KOPT-K1 (cell line): Measurements from ENCODE around the gene BIRC2.
"Not testable (repeated sequence)": the region's sequence is repeated elsewhere in the genome, so short reads cannot be mapped to it uniquely, and the experiment has no call there.

ENCODE experiments used
- H3K27ac ChIP-seq: fragments of 200-600 bp; sonication (generic); 2 replicates; pipeline ENCODE4 v1.5.1; 2016; ENCODE audit warnings: antibody characterized with exemption, mild to moderate bottlenecking, low read depth, low read length; ENCODE audit not compliant: poor library complexity, severe bottlenecking
- H3K36me3 ChIP-seq: fragments of 200-600 bp; sonication (generic); 2 replicates; pipeline ENCODE4 v1.5.1; 2017; ENCODE audit warnings: antibody characterized with exemption, mild to moderate bottlenecking, low read length, moderate library complexity; ENCODE audit not compliant: insufficient read depth
- H3K9me3 ChIP-seq: fragments of 200-600 bp; sonication (generic); 2 replicates; pipeline ENCODE4 v1.5.1; 2017; ENCODE audit warnings: antibody characterized with exemption, low read length, mild to moderate bottlenecking; ENCODE audit not compliant: insufficient read depth, poor library complexity, severe bottlenecking

BIRC2 gene

DNA sequence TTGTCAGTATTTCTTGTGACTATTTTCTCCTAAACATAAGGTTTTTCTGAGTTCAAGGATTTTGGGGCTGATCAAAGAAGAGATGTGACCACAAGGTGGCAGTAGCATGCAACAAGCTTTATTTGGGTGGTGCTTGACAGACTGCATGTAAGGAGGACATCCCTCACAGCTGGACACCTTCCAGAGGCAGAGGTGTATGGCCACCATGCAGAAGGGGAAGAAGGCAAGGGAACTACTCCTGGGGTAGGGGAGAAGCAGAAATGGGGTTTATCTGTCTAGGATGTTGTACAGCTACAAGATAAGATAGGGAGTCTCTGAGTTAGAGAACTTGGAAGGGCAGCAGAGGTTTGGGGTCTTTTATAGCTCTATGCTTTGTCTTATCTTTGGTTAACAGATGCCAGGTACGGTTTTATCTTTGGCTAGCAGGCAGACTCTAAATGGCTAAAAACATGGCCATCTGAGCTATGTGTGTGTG is 5.1 kb upstream of the BIRC2 start:
- H3K27ac ChIP-seq, result no peak overlapping the region

GRCh38 chr11:102343809-102344208 is 3.2 kb upstream of the BIRC2 start:
- Histone ChIP-seq H3K27ac (no peak overlapping the region), H3K36me3 (no peaks in the 10 kb centered on the region), H3K9me3 (no peaks in the 10 kb centered on the region)

More for the DNA sequence above, 5.1 kb upstream of the BIRC2 start:
- H3K36me3 ChIP-seq, result peaks cover 11% of the 10 kb centered on the region
- no peaks in the 10 kb centered on the region for H3K9me3 ChIP-seq

DNA sequence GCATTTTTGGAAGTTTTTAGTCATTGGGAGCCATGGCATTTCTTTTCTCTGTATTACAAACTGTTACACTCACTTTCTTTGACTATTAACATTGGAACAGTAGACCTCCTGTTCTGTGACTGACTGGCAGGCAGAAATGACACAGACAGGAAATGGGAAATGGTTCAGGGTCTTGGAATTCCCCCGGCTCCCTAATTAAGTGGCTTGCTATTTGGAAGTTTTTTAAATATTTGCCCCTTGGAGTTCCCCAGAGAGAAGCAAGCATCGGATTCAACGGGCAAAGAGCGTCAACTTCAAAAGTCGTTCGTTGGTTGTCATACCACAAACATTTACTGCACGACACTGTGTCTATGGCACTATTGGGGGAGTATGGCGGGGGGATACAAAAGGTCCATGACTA is 1.1 kb upstream of the BIRC2 start:
- Histone ChIP-seq H3K9me3 (no peaks in the 10 kb centered on the region), H3K36me3 (peaks cover 14% of the 10 kb centered on the region), H3K27ac (peak overlapping the region; percentile 86)

DNA sequence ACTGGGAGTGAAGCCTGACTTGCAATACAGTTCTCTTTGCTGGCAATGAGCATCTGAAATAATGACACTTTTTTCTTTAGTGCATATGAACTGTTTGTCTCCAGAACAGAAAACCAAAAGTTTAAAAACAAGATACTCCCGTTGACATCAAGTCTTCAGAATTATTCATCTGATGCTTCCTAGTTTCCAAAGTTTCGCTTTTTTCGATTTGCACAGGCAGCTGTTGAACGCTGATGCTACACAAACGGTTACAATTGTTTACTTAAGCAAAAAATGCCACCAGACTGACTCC is 612 bp upstream of the BIRC2 start:
- H3K27ac ChIP-seq, result peak overlapping the region; percentile 86
- H3K36me3 ChIP-seq, result peaks cover 19% of the 10 kb centered on the region
- H3K9me3 ChIP-seq, result no peaks in the 10 kb centered on the region

DNA sequence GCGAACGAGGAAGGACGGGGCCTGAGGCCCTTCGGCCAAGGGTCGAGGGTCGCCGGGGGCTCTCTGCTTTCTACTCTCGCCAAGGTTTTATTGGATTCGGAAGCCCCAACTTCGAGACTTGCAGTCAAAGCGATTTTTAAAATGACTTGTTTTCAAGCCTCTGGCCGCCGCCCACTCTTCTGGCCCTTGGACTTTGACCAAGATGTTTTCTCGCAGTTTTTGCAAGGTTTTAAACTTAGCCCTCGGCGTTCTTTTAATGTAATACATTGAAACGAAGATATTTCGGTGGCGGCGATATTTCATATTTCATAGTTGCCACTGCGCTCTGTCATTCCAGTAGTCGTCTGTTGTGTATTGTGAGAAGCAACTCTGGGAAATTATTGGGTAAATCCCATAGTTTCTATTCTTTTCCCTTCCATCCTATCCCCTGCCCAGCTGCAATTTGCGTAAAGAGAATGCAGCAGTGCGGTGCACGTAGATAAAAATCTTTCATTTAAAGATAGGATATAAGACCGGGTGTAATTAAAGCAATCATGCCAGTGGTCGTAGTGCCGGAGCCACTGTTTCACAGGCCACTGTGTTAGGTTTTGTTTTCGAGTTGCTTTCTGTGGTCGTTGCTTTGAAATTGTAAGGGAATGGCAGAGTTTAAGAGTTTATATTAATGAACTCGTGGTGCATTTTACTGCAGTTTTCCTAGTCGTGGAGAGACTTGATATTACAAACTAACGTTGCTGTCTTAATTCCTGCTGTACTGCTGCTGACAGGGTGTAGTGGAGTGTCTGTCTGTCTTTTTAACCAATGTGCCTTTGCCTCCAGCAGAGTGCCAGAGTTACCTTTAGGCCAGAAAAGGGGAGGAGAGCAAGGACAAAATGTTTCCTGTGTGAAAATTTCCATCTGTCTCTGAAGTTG is 702 bp downstream of the BIRC2 start:
- H3K9me3 ChIP-seq, result no peaks in the 10 kb centered on the region
- H3K27ac ChIP-seq, result peak overlapping the region; percentile 86
- peaks cover 19% of the 10 kb centered on the region for H3K36me3 ChIP-seq

DNA sequence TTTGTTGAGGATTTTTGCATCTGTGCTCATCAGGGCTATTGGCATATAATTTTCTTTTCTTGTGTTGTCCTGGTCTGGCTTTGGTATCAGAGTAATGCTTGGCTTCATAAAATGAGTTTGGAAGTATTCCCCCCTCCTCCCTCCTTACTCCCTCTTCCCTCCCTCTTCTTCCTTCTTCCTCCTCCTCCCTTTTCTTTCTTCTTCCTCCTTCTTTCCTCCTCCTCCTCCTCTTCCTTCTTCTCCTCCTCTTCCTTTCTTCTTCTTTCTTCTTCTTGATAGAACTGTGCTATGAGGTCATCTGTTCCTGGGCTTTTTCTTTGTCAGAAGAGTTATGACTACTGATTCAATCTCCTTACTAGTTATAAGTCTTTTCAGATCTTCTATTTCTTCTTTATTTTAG is 10.1 kb downstream of the BIRC2 start:
- Histone ChIP-seq H3K27ac (no peak overlapping the region), H3K36me3 (peaks cover 19% of the 10 kb centered on the region), H3K9me3 (peaks cover 22% of the 10 kb centered on the region)

DNA sequence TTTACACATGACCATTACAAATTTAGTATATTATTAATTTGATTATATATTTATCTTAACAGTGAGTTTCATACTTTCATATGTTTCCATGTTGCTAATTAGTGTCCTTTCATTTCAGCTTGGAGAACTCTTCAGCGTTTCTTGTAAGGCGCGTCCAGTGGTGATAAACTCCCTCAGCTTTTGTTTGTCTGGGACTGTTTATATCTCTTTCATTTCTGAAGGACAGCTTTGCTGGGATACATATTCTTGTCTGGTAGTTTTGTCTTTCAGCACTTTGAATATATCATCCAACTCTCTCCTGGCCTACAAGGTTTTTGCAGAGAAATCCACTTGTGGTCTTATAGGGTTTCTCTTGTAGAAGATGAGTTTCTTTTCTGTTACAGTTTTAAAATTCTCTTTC is 12.4 kb downstream of the BIRC2 start:
- Histone ChIP-seq H3K36me3 (peaks cover 28% of the 10 kb centered on the region), H3K9me3 (peaks cover 22% of the 10 kb centered on the region)

DNA sequence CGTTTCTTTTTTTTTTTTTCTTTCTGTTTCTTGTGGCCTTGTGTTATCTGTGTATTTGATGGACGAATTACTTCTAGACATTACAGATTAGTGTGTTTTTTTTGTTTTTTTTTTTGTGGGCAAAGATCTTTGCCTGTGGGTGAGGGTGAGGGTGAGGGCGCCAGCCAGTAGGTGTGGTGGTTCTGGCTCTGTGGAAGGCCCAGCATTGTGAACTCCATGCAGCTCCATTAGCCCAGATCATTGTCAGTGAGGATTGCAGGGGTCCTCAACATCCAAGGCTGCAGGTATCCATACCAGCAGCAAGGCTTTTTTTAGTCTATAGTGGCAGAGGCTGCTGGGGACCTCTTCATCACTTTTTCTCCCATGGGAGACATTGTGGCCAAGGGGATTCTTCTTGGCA is 13.7 kb downstream of the BIRC2 start:
- Histone ChIP-seq H3K27ac (peak overlapping the region; percentile 49), H3K9me3 (peaks cover 14% of the 10 kb centered on the region), H3K36me3 (peaks cover 37% of the 10 kb centered on the region)

More for the DNA sequence above, 12.4 kb downstream of the BIRC2 start:
- H3K27ac ChIP-seq, result no peak overlapping the region

DNA sequence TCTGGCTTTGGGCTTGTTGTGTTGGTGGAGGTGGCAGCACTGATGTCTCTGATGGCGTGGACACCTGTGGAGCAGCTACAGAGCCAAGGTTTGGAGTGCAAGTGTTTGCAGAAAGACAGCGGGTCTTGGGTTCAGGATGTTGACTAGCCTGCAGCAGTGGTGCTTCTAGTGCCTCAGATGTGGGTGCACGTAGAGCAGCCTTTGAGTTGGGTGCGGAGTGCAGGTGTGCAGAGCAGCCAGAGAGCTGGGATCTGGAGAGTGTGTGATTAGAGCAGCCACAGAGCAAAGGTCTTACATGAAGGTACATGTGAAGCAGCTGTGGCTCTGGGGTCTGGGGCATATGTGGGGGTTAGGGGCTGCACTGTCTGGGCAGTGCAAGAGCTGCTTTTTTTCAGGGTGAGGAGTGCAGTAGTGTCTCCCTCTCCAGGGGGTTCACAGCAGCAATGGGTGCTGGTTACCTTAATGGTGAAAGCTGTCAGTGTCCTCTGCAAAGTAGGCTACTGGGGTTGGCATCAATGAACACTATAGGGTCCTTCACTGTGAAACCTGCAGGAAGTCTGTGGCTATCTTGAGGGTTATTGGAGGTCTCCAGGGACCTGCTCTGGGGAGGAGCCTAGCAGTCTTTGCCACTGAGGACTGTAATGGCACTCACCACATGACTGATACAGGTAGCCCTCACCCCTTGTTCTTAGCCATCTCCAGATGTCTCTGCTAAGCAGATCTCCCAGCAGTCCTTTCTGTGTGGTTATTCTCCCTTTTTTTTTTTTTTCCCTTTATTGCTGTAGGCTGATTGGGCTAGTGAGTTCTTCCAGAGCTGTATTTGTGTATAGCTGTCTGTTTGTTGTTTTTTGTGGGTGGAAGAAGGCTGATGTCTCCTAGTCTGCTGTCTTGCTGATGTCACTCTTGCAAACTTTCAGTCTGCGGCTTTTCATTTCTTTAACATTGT is 14.3 kb downstream of the BIRC2 start:
- Histone ChIP-seq H3K27ac (peak overlapping the region; percentile 49), H3K36me3 (peaks cover 44% of the 10 kb centered on the region), H3K9me3 (peaks cover 9% of the 10 kb centered on the region)

- Histone ChIP-seq H3K9me3 (peaks cover under 1% of the 10 kb centered on the region), H3K36me3 (peaks cover 58% of the 10 kb centered on the region), H3K27ac (no peak overlapping the region)
These were observed 18.0 kb downstream of the BIRC2 start for GRCh38 chr11:102364991-102365390.

DNA sequence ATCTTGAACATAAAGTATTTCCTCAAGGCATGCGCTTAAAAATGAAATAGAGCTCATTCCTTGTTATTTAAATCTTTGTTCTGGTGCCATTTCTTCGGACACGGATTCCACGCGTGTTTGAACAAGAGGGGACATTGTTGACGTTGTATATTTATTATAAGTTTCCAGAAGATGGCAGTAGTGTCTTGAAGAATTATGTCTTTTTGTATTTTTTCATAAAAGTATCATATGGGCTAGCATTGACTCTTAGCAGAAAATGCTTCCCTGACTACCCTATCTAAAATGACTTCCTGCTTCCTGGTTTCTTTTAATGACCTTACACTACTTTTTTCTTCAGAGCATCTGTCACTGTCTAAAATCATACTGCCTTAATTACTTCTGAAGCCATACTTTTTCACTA is 20.4 kb downstream of the BIRC2 start:
- H3K27ac ChIP-seq, result no peak overlapping the region
- no peaks in the 10 kb centered on the region for H3K9me3 ChIP-seq
- peaks cover 56% of the 10 kb centered on the region for H3K36me3 ChIP-seq

DNA sequence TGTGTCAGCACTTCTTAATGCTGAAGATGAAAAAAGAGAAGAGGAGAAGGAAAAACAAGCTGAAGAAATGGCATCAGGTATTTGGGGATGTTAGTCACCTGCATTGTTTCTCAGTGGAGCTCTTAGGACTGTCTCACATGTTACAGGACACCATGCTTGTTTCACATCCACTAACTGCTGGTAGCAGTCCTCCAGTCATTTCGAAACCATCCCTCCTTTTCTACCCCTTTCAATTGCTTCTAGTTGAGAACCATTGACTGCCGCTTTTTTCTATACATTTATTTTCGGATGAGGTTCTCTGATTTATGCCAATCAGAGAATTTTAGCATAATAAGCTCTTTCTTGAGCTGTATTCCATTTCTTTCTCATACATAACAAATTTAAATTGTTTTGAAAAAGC is 21.5 kb downstream of the BIRC2 start:
- no peak overlapping the region for H3K27ac ChIP-seq
- peaks cover 49% of the 10 kb centered on the region for H3K36me3 ChIP-seq
- H3K9me3 ChIP-seq, result no peaks in the 10 kb centered on the region

DNA sequence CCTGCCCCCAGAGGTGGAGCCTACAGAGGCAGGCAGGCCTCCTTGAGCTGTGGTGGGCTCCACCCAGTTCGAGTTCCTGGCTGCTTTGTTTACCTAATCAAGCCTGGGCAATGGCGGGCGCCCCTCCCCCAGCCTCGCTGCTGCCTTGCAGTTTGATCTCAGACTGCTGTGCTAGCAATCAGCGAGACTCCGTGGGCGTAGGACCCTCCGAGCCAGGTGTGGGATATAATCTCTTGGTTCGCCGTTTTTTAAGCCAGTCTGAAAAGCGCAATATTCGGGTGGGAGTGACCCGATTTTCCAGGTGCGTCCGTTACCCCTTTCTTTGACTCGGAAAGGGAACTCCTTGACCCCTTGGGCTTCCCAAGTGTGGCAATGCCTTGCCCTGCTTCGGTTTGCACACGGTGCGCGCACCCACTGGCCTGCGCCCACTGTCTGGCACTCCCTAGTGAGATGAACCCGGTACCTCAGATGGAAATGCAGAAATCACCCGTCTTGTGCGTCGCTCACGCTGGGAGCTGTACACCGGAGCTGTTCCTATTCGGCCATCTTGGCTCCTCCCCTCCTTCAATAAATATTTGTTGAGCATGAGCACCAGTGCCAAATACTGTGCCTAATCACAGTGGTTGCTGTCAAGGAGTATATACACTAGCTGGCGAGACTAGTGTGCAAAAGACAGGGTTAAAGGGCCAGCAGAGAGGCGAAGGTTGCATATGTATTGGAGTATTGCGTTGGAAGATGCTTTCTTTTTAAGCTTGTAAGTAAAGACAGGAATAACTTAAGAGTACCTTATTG is 27.8 kb downstream of the BIRC2 start:
- not testable (repeated sequence) for H3K9me3 ChIP-seq, H3K27ac ChIP-seq
- H3K36me3 ChIP-seq, result peaks cover 44% of the 10 kb centered on the region

DNA sequence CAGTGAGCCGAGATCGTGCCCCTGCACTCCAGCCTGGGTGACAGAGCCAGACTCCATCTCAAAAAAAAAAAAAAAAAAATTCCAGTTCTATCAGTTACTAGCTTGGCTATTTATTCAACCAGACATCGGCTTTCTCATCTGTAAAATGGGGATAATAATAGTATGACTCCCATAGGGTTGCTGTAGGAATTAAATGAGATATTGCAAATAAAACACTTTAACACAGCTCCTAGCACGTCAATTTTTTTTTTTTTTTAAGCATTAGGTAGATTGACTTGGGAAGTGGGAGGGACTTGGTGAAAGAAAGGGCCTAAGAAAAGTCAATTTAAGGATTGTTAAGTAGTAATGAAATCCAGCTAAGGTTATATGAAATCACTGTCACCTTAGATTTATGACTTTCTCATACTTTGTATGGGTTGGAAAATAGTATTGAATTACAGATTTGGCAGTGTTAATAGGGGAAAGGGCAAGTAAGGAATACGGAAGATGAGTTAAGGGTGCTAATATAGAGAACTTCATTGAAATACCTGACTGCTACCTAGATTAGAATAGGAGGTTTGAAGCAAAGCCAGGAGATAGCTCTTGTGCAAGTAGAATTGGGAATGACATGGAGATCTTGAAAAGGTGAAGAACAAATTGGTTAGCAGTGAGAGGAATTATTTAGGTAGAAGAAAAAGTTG is 28.8 kb downstream of the BIRC2 start:
- no peak overlapping the region for H3K27ac ChIP-seq
- peaks cover 53% of the 10 kb centered on the region for H3K36me3 ChIP-seq
- H3K9me3 ChIP-seq, result no peaks in the 10 kb centered on the region
